GM12864 (cell line): Measurements from ENCODE around the gene ZSCAN5C.

ENCODE experiments used
- DNase-seq: peaks from one replicate; pipeline ENCODE4 v3.0.0-alpha.2; 2011; ENCODE audit warnings: low read depth
- H3K4me3 ChIP-seq: 2 replicates; pipeline ENCODE4 v1.5.1; 2011; ENCODE audit warnings: mild to moderate bottlenecking, low read depth, low read length, control low read depth
- CTCF ChIP-seq: IDR thresholded peaks from 2 replicates; pipeline ENCODE4 v1.5.1; 2011; ENCODE audit warnings: low read depth, mild to moderate bottlenecking, moderate library complexity, low read length, control low read depth, inconsistent platforms; ENCODE audit errors: missing control alignments

Gene ZSCAN5C

GRCh38 chr19:56159009-56159559, 43.0 kb upstream of the ZSCAN5C start:
- TF ChIP-seq CTCF = no peak
- H3K4me3 ChIP-seq = no peak overlapping the region
- DNase-seq = no peak

- no peak for TF ChIP-seq CTCF
- no peak overlapping the region for H3K4me3 ChIP-seq
- no peak for DNase-seq
Observed at GRCh38 chr19:56159622-56160271, 42.3 kb upstream of the ZSCAN5C start.

- H3K4me3 ChIP-seq = no peak overlapping the region
- no peak for DNase-seq
- TF ChIP-seq CTCF = no peak
Observed at GRCh38 chr19:56161534-56161933, 40.5 kb upstream of the ZSCAN5C start.

GRCh38 chr19:56162258-56162657, 39.8 kb upstream of the ZSCAN5C start:
- no peak for DNase-seq
- H3K4me3 ChIP-seq = no peak overlapping the region
- TF ChIP-seq CTCF = no peak

GRCh38 chr19:56163097-56163496, 39.0 kb upstream of the ZSCAN5C start:
- no peak for DNase-seq
- TF ChIP-seq CTCF = no peak
- no peak overlapping the region for H3K4me3 ChIP-seq

- no peak for TF ChIP-seq CTCF
- no peak overlapping the region for H3K4me3 ChIP-seq
- DNase-seq = no peak
Observed at GRCh38 chr19:56167064-56167578, 35.0 kb upstream of the ZSCAN5C start.

- TF ChIP-seq CTCF = no peak
- H3K4me3 ChIP-seq = no peak overlapping the region
- no peak for DNase-seq
Observed at GRCh38 chr19:56170261-56170660, 31.8 kb upstream of the ZSCAN5C start.
